Retinal pigment epithelial cell (primary cell): ENCODE data around the gene ERAS.
A peak's percentile ranks its signal among the peaks of the same experiment; 100 is the strongest.
"Not testable (repeated sequence)": the region's sequence is repeated elsewhere in the genome, so short reads cannot be mapped to it uniquely, and the experiment has no call there.

Source experiments
- DNase-seq: peaks from one replicate; pipeline ENCODE4 v3.0.0-alpha.2; 2010; ENCODE audit warnings: low read depth
- H3K4me3 ChIP-seq: 2 replicates; pipeline ENCODE4 v1.5.1; 2011; ENCODE audit warnings: mild to moderate bottlenecking, low read length, control low read depth, moderate library complexity
- CTCF ChIP-seq: conservative IDR thresholded peaks from 2 replicates; pipeline ENCODE4 v1.5.1; 2011; ENCODE audit warnings: low read depth, low read length, control low read depth, inconsistent platforms

The ERAS gene

GRCh38 chrX:48854898-48855297 lies 28.6 kb downstream of the ERAS start:
- DNase-seq: no peak
- no peak overlapping the region for H3K4me3 ChIP-seq
- peak; percentile 49 for TF ChIP-seq CTCF

GRCh38 chrX:48864210-48864609 lies 37.9 kb downstream of the ERAS start:
- H3K4me3 ChIP-seq: no peak overlapping the region
- TF ChIP-seq CTCF: no peak
- no peak for DNase-seq

GRCh38 chrX:48872017-48872416 lies 45.7 kb downstream of the ERAS start:
- H3K4me3 ChIP-seq, DNase-seq: not testable (repeated sequence)

GRCh38 chrX:48876944-48877343 lies 50.6 kb downstream of the ERAS start:
- not testable (repeated sequence) for H3K4me3 ChIP-seq, DNase-seq
